GM19452 (cell line): ENCODE results near the gene SNX20.

ENCODE experiments used
- ATAC-seq: cut with Tn5 transposase; IDR thresholded peaks from one replicate; pipeline ENCODE4 v1.9.1; 2021; ENCODE audit not compliant: unreplicated experiment

SNX20 gene

DNA sequence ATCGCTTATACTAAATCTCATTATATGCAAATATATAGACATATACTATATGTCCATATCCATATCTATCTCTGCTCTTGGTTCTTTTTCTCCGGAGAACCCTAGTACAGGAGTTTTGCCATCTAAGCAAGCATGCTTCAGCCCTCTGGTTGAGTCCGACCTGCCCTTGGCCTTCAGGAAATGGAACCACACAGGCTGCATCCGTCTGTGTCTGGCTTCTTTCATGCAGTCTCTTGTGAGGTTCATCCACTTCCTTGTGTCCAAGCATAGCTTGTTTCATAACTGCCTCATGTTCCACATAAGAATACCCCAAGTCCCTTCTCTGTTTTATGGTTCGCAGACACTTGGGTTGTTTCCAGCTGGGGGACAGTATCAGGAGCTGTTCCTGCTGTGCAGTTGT, 16.8 kb downstream of the SNX20 start:
- ATAC-seq = no peak

DNA sequence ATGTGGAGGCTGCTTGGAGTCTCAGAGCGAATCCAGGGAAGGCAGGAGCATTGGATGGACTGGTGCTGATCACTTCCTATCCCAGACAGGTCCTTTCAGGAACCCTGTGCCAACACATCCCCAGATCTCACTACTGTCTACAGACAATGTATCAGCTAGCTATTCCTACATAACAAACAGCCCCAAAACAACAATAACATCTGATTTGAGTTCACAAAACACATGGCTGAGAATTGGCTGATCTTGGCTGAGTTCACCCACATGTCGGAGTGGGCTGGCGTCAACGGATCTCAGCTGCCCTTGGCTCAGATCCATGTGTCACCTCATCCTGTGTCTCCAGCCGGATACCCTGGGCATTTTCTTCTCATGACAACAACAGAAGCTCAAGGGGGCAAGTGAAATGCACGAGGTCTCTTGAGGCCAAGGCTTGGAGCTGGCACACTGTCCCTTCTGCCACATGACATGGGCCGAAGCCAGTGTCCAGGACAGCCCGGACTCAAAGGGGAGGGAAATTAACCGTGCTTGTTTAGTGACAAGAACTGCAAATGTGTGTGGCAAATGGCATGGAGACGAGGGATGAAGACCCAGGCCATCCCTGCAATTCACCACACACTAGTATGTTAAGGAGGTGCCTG, 18.7 kb downstream of the SNX20 start:
- ATAC-seq = no peak

DNA sequence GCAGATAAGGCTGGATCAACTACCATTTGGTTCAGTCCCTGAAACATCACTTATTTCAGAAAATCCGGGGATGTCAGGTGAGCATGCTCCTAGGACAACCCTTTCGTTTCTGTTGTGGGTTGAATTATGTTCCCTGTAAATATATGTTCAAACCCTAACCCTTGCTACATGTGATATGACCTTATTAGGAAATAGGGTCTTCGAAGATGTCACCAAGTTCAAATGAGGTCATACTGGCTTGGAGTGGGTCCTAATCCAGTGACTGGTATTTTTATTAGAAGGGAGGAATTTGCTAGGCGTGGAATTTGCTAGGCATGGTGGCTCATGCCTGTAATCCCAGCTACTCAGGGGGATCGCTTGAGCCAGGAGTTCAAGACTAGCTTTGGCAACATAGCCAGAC, 21.3 kb downstream of the SNX20 start:
- no peak for ATAC-seq

DNA sequence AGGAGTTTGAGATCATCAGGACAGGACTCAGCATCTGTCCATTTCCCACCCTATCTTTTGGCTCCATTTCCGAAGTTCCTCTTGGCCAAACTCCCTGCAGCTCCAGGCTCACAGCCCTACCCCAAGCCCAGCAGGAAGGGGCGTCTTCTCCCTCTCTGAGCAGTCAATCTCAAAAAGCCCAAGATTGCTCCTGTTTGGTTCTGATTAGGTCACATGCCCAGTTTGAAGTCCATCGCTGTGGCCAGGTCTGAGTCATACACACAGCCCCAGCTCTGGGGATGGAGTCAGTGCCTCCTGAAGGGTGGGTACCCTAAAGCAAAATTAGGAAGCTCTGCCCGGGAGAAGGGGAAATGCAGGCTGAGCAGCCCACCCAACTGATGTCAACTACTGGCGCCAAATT, 23.9 kb downstream of the SNX20 start:
- ATAC-seq = no peak

DNA sequence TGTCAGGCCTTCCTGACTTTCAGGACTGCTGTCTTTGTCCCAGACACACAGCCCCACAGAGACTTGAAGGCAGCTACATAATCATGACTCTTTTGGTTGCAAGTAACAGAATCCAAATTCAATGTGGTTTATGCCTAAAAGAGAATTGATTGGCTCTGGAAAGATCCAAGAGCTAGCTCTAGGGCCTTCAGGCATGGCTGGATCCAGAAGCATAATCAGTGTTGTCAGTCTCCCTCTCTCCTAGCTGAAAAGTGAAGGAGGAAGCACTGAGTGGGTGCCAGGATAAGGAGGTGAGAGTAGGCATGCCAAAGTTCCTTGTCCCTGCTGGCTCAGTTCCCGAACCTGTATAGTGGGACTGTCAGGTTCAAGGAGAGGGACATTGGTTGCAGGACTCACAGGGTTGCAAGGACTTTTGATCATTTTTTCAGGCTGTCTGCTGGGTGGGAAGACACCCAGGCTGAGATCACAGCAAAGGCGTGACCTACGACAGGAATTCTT, 25.5 kb downstream of the SNX20 start:
- ATAC-seq = no peak

DNA sequence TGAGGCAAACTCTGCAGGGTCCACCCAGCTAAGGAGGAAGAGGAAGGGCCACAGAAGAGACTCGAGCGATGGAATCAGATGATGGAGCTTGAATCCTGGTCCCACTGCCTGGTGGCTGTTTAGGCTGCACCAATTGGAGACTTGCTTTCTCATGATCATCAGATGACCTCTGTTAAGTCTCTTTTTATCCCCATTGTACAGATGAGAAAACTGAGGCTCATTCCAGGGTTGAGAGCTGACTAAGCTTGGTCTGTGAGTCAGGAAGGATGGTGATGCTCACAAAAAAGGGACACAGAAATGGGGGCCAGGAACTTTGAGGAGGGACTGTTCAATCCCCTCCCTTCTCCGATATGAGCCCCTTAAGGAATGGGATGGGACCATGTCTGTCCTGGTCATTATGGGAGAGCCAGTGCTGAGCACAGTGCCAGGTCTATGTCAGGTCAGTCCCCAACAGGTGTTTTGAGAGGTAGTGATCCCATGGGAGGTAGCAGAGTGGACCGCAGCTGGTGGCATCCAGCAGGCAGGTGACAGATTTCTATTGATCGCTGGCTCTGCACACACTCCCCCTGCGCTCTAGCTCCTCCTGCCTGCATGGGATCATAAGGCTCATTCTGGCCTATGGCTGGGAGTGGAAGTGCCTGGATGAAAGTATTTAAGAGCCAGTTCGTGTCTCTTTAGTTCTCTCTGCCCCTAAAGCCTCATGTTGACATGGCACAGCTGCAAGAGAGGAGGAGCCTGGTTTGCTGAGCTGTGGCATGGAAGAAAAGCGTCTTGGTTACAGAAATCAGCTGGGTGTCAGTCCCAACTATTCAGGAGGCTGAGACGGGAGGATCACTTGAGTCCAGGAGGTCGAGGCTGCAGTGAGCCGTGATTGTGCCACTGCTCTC, 27.2 kb downstream of the SNX20 start:
- no peak for ATAC-seq

DNA sequence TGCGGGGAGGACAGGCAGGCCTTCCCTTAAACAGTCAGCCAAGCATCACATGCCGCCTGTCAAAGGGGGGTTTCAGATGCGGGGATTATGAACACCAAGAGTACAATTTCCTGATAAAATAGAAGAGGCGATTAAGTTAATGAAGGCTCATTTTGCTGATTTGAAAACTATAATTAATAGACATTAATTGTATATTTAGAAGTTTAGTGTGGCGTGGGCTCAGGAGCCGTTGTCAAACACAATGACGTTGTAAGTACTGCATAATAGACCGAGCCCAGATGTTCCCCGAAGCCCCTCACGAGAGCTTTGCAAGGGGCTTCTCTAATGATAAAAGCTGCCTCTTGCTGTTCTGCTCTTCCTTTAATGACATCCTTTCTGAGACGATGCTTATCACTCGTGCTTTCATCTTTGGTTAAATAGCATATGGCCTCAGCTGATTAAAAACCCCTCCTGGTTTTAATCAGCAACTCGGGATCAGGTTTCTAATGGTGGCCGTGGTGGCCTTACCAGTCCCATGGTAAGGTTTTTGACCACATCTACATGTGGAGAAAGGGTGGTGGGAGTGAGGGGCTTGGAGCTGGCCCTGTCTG, 28.2 kb downstream of the SNX20 start:
- no peak for ATAC-seq

DNA sequence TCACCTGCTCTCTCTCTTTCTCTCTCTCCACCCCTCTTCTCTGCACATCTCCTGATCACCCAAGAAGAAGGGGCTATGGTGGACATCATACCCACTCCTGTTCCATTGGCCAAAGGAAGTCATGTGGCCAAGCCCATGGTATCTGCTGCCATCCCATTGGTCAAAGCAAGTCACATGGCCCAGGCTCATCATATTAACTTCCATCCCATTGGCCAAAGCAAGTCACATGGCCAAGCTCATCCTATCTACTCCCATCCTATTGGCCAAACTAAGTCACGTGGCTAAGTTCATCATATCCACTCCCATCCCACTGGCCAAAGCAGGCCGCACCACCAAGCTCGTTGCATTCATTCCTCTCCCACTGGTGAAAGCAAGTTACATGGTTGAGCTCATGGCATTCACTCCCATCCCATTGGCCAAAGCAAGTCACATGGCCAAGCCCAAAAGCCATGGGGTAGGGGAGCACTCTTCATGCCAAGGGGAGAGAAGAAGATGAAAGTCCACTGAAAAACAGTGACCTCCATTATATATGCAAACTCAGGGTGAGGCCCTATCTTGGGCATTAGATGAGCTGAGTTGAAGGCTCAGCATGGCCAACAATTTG, 29.2 kb downstream of the SNX20 start:
- ATAC-seq = no peak

DNA sequence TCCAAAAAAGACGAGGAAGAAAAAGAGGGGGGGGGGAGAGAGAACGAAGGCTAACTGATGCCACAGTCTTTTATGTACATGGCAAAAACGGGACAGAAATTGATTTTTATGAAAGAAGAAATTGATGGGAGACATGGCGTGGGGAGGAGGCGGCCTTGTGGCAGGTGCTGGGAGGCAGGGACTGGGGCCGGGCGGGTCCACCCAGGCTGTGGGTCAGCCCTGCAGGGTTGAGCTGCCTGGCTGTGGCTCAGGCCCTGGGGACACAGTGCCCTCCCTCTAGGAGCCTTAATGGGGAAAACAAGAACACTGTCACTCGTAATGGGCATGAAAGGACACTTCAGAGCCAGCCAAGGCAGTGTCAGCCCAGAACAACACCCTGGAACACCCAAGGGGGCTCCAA, 34.8 kb downstream of the SNX20 start:
- no peak for ATAC-seq

DNA sequence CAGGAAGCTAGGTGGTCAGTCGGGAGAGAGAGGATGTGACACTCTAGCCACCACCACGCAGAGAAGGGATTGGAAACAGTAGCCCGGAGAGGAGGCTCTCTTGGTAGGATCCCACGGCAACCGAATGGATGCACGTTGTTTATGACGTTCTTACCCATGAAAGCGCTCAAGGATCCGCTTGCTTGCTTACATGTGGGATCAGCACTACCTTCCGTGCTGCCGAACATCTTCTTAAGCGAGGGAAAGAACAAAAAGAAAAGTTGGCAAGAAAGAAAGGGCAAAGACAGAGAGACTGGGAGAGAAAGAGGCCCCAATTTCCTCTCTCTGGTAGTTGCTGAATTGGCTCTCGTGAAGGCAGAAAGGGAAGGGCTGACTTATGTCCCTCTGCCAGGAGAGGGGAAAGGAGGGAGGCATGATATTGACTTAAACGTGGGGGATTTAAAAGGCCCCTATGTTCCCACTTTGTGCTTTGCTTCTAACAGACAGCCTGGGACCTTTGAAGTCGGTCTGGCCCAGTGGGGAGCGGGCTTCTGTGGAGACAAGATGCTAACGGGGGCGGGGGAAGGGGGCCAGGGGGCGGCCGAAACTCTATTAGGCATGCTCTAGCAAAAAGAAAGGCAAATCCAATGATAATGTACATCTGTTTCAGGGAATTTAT, 35.4 kb downstream of the SNX20 start:
- no peak for ATAC-seq

DNA sequence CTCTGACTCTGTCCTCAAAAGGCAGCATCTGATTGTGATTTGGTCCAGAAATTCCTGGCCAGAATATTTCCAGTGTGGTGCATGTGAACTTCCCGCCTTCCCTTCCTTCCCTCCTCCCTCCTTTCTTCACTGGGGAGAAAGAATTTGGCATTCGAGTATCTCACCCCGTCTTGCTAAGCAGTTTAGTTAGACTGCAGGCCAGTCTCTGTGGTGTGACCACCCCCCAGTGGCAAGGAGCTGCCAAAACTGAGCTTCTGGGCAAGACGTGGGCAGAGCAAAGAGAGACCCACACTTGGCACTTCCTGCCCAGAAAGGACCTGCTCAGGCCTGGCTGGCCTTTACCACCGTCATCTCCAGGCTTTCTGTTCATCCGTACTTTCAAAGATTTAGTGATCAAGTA, 36.4 kb downstream of the SNX20 start:
- no peak for ATAC-seq

DNA sequence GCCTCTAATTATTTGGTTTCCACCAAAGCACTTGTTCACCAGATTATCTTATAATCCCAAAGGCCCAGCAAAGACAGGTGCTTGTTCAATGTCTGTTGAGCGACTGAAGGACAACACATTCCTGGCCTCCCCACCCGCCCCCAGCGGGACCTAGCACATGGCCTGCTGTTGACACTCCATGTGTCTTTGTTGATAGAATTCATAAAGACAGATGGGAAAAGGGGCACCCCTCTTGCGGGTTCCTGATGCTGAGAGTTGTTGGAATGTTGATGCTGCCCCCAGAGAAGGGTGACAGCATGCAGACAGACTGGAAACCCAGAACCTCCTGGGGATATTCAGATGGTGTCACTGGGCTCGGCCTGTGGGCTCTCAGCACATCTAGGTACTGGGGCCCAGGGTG, 36.9 kb downstream of the SNX20 start:
- no peak for ATAC-seq

DNA sequence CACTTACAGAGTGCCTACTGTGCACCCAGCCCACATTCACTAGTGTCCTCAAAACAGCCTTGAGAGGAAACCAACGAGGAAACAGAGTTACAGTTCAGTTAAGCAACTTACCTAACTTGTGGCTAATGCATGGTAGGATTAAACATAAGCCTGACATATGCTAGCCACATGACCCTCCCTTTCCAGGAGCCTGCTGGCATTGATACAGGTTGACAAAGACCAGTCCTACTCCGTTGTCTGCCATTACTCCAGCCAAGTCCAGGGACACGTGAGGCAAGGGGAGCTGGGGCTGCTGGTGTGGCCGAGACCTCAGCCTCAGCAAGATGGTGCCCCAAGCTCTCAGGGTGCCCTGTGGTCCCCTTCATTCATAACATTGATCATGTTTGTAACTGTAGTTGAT, 37.9 kb downstream of the SNX20 start:
- ATAC-seq = no peak

DNA sequence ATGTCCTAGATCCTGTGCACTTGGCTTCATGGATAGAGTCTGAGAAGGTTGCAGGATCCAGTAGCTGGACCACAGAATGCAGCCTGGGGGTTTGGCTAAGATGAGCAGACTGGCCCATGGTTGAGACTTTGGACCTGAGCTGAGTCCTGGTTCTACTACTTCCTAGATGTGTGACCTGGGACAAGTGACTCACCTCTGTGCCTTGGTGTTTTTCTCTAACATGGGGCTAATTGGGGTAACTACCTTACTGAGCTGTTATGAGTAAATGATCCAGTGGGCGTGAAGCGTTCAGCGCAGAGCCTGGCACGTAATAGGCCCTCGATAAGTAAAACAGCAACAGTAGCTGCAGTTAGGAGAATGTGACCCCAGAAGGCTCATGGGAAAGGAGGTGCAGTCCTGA, 38.8 kb downstream of the SNX20 start:
- no peak for ATAC-seq

DNA sequence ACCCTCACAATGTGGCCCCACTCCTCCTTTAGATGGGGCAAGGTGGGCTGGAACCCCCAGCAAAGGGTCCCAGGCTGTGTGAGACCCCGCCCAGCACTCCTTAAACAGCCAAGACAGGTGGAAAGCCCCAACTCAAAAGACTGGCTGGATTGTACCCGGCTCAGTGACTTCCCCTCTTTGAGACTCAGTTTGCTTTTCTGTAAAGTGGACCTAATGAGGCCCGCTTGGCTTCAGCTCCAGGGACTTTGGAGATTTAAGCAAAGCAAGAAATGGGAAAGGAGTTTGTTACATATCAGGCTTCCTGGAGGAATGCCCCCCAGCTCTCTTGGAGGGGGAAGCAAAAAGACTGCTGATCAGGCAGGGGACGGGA, 39.3 kb downstream of the SNX20 start:
- no peak for ATAC-seq

DNA sequence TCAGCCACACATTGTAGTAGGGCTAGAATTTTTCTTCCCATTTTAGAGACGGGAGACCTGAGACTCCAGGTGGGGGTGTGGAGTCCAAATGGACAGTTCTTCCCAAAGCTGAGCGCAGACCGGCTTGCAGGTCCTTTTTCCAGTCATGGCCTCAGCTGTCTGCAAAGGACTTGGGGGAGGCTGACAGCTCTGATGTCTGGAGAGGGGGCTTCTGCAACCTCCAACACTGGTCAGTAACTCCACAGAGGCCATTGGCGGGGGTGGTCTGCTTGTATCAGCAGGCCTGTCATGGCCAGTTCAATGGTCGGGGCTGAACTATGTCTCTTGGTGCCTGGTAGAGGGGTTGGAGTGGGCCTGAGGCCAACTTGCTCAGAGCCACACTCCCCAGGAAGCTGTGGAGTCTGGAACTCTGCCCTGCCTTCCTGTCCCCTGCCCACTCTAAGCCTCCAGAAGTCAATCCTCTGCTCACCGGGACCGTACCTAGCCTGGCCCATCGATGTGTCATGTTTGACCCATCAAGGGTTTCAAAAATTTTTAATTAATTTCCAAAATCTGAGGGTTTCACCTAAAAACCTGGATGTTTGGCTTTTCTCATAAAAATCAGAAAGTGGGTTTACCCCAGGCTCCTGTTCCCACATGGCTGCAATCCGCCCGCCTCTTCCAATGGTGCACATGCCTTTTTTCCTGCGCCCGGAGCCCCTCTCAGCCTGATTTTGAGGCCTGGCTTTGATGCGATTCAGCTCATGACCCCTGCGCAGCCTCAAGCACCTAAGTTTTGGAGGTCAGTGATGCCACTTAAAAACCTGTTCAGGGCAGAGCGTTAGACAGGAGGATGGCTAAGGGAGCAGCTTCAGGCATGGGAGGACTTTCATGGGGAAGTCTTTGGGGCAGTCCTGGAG, 39.9 kb downstream of the SNX20 start:
- ATAC-seq = no peak

DNA sequence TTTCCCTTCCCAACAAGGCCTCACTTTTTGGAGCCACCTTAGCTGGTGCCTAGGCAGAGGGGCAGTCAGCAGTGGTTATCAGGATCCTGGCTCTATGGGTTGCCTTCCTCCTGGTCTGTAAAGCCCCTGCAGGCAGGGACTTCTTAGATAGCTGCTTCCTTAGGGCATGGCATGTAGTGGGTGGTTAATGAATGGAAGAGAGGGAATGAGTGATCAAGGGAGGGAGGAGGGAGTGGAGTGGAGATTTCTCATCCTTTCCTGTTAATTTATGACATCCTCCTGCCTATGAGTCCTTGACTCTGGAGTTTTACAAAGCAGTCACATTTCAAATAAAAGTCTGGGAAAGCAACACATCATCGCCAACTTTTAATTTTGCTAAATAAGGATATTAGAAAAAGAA, 40.7 kb downstream of the SNX20 start:
- no peak for ATAC-seq

DNA sequence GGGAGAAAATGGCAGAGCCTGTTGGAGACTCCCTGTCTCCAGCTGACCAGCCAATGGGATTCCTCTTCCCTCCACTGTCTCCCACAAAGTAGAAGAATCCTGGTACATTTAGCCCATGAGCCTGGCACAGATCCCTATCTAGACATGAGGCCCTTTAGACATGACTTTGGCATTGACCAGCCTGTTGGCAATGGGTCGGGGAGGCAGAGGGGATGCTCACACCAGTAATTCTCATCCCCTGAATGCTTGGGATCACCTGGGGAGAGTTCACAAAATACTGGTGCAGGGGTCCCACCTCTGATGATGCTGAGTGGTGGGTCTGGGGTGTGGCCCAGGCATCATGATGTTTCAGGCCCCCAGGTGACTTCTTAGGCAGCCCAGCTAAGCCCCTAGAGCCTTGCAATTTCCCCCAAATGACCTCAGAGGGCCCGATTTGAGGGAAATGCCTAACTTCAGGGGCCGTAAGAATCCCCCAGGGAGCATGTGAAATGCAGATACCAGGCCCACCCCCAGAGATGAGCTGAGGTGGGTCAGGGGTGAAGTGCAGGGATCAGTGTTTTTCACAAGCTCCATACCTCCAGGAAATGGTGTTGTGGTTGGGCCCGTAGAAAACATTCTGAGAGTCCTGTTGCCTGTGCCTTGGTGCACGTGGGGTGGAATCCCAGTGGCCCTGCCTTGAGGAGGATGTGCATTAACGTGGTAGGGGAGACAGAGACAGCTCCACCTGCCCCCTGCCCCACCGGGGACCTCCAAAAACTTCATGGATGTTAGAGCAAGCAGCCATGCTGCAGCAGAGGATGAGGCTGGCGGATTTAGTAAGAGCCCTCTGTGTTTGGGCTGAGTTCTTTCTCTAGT, 42.1 kb downstream of the SNX20 start:
- no peak for ATAC-seq
